HL-60 (cell line): ENCODE results near the gene TCF15.

Experiments used
- DNase-seq, 2 experiments: peaks; one replicate each; pipeline ENCODE4 v3.0.0-alpha.2; 2010 to 2020; ENCODE audit warnings: low read depth in 1 of 2, low spot score in 1 of 2
- H3K27ac ChIP-seq: fragments of 250-450 bp; sonication (Bioruptor Pico); replicated peaks from 2 replicates; pipeline ENCODE4 v1.5.1; 2020; ENCODE audit warnings: mild to moderate bottlenecking, moderate library complexity
- H3K27me3 ChIP-seq: fragments of 250-450 bp; sonication (Bioruptor Pico); 2 replicates; pipeline ENCODE4 v1.5.1; 2021; ENCODE audit warnings: mild to moderate bottlenecking, moderate library complexity; ENCODE audit not compliant: insufficient read depth, poor library complexity, severe bottlenecking
- H3K4me3 ChIP-seq: replicated peaks from 2 replicates; pipeline ENCODE4 v1.5.1; 2011; ENCODE audit warnings: mild to moderate bottlenecking, control low read depth, low read length; ENCODE audit not compliant: insufficient read depth
- CTCF ChIP-seq: IDR thresholded peaks from one replicate; pipeline ENCODE4 v1.5.1; 2011; ENCODE audit warnings: low read length, control low read depth, inconsistent platforms; ENCODE audit not compliant: insufficient read depth
- GABPA ChIP-seq: IDR thresholded peaks from 2 replicates; pipeline ENCODE4 v1.6.1; 2012; ENCODE audit warnings: low read depth
- POLR2AphosphoS5 ChIP-seq: IDR thresholded peaks from 2 replicates; pipeline ENCODE4 v1.6.1; 2012; ENCODE audit warnings: low read depth
- REST ChIP-seq: IDR thresholded peaks from 2 replicates; pipeline ENCODE4 v1.6.1; 2012; ENCODE audit warnings: low read depth; ENCODE audit not compliant: insufficient replicate concordance
- SPI1 ChIP-seq: IDR thresholded peaks from 2 replicates; pipeline ENCODE4 v1.6.1; 2012; ENCODE audit warnings: low read depth, mild to moderate bottlenecking, borderline replicate concordance
- long read RNA-seq: library from polyadenylated mRNA; unstranded; transcript quantifications from one replicate; pipeline ENCODE4 v2.0.0, GENCODE V29; 2020

Gene TCF15
- long read RNA-seq: 0 reads

GRCh38 chr20:610130-611046 lies at the start of gene TCF15:
Gene TCF15 (minus strand): TSS chr20:610309. CDS start chr20:610237, 72 bp downstream.
- Histone ChIP-seq H3K4me3 (no peak within 1 kb of the TSS), H3K27ac (no peak within 1 kb of the TSS), H3K27me3 (peaks cover 41% of the 10 kb centered on the region)
- TF ChIP-seq REST (no peak), CTCF (no peak), POLR2AphosphoS5 (no peak), SPI1 (no peak), GABPA (no peak)
- no peak for DNase-seq

- TF ChIP-seq CTCF (no peak), SPI1 (peak; percentile 71)
These were observed 48.7 kb upstream of the TCF15 start for GRCh38 chr20:658731-659291.

GRCh38 chr20:658202-658601 lies 48.1 kb upstream of the TCF15 start:
- Histone ChIP-seq H3K27me3 (peaks cover 2% of the 10 kb centered on the region), H3K27ac (no peak overlapping the region), H3K4me3 (no peak overlapping the region)
- TF ChIP-seq REST (no peak), CTCF (no peak), POLR2AphosphoS5 (no peak), SPI1 (no peak), GABPA (no peak)
- no peak for DNase-seq

More at GRCh38 chr20:658731-659291, 48.7 kb upstream of the TCF15 start:
- Histone ChIP-seq H3K4me3 (no peak overlapping the region), H3K27me3 (peaks cover 5% of the 10 kb centered on the region), H3K27ac (no peak overlapping the region)
- DNase-seq: peak; percentile 9 to 78
